ENCODE data around the gene VANGL1. TPM values are rescaled to one million over a fixed set of nuclear protein-coding genes. Genes with fewer than 3 reads are reported as not detected.

VANGL1 gene
- total and polyA plus RNA-seq, 2 of the 4 experiments (the other 2 are of a cell fraction): 6.1 to 6.7 TPM

DNA sequence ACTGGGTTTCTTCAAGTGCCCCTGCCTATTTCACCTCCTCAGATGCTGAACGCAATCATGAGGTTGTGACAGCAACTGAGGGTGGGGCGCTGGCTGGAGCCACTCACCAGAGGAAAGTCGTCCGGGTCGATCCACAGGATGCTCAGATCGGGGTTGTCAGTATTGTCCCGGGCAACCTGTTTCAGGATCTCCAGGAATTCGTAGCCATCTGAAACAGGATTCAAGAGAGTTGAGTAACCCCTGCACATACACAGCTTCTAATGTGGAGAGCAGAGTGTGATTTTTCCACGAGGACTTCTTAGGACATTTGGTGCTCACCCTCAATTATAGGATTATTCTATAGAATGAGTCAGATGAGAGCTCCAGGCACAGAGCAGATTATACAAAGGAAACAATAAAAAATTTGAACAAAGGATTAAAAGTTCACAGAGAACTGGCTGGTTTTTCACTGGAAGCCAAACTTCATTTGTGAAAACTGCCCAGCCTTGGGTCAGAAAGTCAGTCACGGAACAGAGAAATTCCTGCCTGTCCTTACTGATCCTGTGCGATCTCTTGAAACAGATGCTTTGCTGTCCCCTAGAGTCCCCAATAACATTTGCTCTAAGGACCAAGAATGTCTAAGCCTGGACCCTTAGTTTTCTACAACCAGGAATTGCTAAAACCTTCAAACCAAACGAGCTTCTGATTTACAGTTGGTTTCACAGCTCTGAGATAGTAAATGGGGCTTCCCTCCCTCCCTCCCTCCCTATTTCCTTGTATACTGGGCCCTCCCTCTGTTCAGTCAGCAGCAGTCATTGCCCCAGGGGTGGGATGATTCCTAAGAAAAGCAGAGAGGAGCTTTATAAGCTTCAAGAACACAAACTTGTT lies 63.5 kb downstream of the VANGL1 start:
- no peak overlapping the region for H2AK9ac ChIP-seq (replicated peaks; ENCODE audit: low read depth, low read length, poor library complexity)
- intact Hi-C loops (cut with micrococcal nuclease): loop anchor here (5.0 kb wide), 1 partner anchor 63 kb away; the partner anchor contains the start of gene VANGL1

More for the DNA sequence above, 63.5 kb downstream of the VANGL1 start:
- Histone ChIP-seq H3K23ac (ENCODE audit: low read depth, low read length) (no peak overlapping the region), H2BK20ac (ENCODE audit: low read depth, low read length) (no peak overlapping the region), H3K9ac (ENCODE audit: low read depth, low read length) (no peak overlapping the region), H2BK15ac (ENCODE audit: low read depth, low read length) (no peak overlapping the region), H3K79me1 (ENCODE audit: low read depth in 1 of 2, low read length in 2 of 2) (no peaks in the 10 kb centered on the region), H3K14ac (replicated peaks; ENCODE audit: low read depth, low read length) (no peak overlapping the region), H3K4me3 (ENCODE audit: insufficient read depth, low read depth, low read length) (no peak overlapping the region), H4K91ac (ENCODE audit: insufficient read depth, low read depth, low read length) (no peak overlapping the region), H3K56ac (ENCODE audit: extremely low read depth, insufficient read depth, low read length) (no peak overlapping the region), H3K9me1 (ENCODE audit: insufficient read depth, low read length) (no peaks in the 10 kb centered on the region), H3K18ac (ENCODE audit: low read depth, low read length) (no peak overlapping the region), H4K5ac (ENCODE audit: low read depth, low read length) (no peak overlapping the region), H2AFZ (replicated peaks; ENCODE audit: low read length, poor library complexity) (no peak overlapping the region), H3K36me3 (ENCODE audit: control insufficient read depth, insufficient read depth, low read length) (no peaks in the 10 kb centered on the region), H3K4me1 (ENCODE audit: control insufficient read depth, insufficient read depth, low read length) (no peaks in the 10 kb centered on the region), H3K4ac (ENCODE audit: low read depth, low read length) (no peak overlapping the region), H4K8ac (ENCODE audit: low read depth in 2 of 2, low read length in 2 of 2) (no peak overlapping the region), H4K20me1 (ENCODE audit: insufficient read depth, low read length) (no peaks in the 10 kb centered on the region), H3K27ac (ENCODE audit: insufficient read depth, low read length) (no peak overlapping the region), H2AK5ac (ENCODE audit: low read depth, low read length) (no peak overlapping the region), H3K4me2 (ENCODE audit: low read depth, low read length) (no peak overlapping the region), H2BK5ac (ENCODE audit: low read depth, low read length, poor library complexity, severe bottlenecking) (no peak overlapping the region), H3K27me3 (ENCODE audit: control insufficient read depth, insufficient read depth, low read length) (peaks cover 27% of the 10 kb centered on the region), H2BK120ac (ENCODE audit: low read depth, low read length) (no peak overlapping the region), H3K9me3 (ENCODE audit: control insufficient read depth, insufficient read depth, low read length) (no peaks in the 10 kb centered on the region)
- no peak for ATAC-seq (ENCODE audit: low read depth)
- ChIA-PET CTCF (interaction anchor here (1.0 to 2.7 kb wide), 6 partner anchors 11 to 96 kb away, joined by 3 to 19 read pairs (median 8); no protein-coding TSS in a partner anchor), POLR2A (ENCODE audit: unreplicated experiment) (no interaction called here)
- no TSS peak for BruUV-seq (replicated peaks)
- DNase-seq: no peak
- in situ Hi-C loops (cut with MboI; ENCODE audit: low sequenced_read_pairs) (loop anchor here (5.0 kb wide), 1 partner anchor 98 kb away; no protein-coding TSS in a partner anchor), dilution Hi-C loops (cut with HindIII; ENCODE audit: low sequenced_read_pairs, unreplicated experiment) (no loop called here)
- WGBS, 2 experiments (ENCODE audit: extremely low coverage in 2 of 2, insufficient read length in 1 of 2): 100% methylated on average over 2 of the region's 12 CpGs; no CpG with 5 or more reads in 1 of the 2 experiments
- TF ChIP-seq MXI1 (IDR thresholded peaks at IDR 0.05; ENCODE audit: borderline replicate concordance, low read depth, low read length): no peak
- no peak for TF ChIP-seq BHLHE40 (IDR thresholded peaks at IDR 0.05; ENCODE audit: low read depth, low read length)
- TF ChIP-seq RFX5 (IDR thresholded peaks at IDR 0.05; ENCODE audit: low read depth, low read length): no peak
- TF ChIP-seq SMC3 (IDR thresholded peaks at IDR 0.05; ENCODE audit: low read depth, low read length): no peak
- no peak for TF ChIP-seq CHD1 (IDR thresholded peaks at IDR 0.05; ENCODE audit: low read depth, low read length)
- TF ChIP-seq MAFK (IDR thresholded peaks at IDR 0.05; ENCODE audit: low read depth, low read length): no peak
- TF ChIP-seq, protein P1, sequence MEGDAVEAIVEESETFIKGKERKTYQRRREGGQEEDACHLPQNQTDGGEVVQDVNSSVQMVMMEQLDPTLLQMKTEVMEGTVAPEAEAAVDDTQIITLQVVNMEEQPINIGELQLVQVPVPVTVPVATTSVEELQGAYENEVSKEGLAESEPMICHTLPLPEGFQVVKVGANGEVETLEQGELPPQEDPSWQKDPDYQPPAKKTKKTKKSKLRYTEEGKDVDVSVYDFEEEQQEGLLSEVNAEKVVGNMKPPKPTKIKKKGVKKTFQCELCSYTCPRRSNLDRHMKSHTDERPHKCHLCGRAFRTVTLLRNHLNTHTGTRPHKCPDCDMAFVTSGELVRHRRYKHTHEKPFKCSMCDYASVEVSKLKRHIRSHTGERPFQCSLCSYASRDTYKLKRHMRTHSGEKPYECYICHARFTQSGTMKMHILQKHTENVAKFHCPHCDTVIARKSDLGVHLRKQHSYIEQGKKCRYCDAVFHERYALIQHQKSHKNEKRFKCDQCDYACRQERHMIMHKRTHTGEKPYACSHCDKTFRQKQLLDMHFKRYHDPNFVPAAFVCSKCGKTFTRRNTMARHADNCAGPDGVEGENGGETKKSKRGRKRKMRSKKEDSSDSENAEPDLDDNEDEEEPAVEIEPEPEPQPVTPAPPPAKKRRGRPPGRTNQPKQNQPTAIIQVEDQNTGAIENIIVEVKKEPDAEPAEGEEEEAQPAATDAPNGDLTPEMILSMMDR (conservative IDR thresholded peaks at IDR 0.05; ENCODE audit: low read depth, low read length): no peak
- TF ChIP-seq MAZ (IDR thresholded peaks at IDR 0.05; ENCODE audit: borderline replicate concordance, low read depth, low read length): no peak
- no peak for TF ChIP-seq CEBPB (IDR thresholded peaks at IDR 0.05; ENCODE audit: low read depth, low read length)
- TF ChIP-seq POLR2A (IDR thresholded peaks at IDR 0.05; ENCODE audit: low read depth, low read length): no peak
- TF ChIP-seq RCOR1 (IDR thresholded peaks at IDR 0.05; ENCODE audit: insufficient replicate concordance, low read length): no peak
- TF ChIP-seq NFE2L2 (IDR thresholded peaks at IDR 0.05; ENCODE audit: low read depth, low read length): no peak
